Measurements from ENCODE around the gene GRN.

DNA sequence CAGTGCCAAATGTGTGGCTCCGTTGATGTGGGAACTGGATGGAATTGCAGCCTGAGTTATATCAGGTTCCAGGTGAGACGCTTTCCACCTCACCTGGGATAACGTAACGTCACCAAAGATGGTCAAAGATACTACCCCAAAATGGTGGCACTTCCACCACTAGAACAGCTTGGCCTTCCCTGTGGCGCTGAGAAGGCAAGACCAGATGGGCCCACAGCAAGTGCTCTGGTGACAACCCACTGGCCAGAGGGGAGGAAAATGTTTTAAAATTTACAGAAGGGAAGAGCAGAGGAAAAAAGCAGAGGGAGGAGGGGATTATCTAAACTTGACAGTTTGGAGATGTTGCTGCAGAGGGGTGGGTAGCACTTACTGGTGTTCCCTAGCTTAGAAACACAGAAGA is 51.8 kb downstream of the GRN start:
- TF ChIP-seq POLR2AphosphoS5 (IDR thresholded peaks at IDR 0.05; ENCODE audit: insufficient read depth, low read depth, low read length) (no peak), POLR2A (IDR thresholded peaks at IDR 0.05; ENCODE audit: low read depth, low read length) (no peak), EZH2 (IDR thresholded peaks at IDR 0.05; ENCODE audit: borderline replicate concordance, low read depth, low read length, severe bottlenecking) (no peak), FOS (IDR thresholded peaks at IDR 0.05; ENCODE audit: borderline replicate concordance, insufficient read depth, low read length) (no peak), GATA2 (IDR thresholded peaks at IDR 0.05; ENCODE audit: insufficient read depth, insufficient read length, low read depth, low read length) (no peak), JUN (IDR thresholded peaks at IDR 0.05; ENCODE audit: borderline replicate concordance, insufficient read depth, insufficient read length, low read depth) (no peak), MYC (IDR thresholded peaks at IDR 0.05; ENCODE audit: low read depth, low read length) (no peak)
- TF ChIP-seq, protein P1, sequence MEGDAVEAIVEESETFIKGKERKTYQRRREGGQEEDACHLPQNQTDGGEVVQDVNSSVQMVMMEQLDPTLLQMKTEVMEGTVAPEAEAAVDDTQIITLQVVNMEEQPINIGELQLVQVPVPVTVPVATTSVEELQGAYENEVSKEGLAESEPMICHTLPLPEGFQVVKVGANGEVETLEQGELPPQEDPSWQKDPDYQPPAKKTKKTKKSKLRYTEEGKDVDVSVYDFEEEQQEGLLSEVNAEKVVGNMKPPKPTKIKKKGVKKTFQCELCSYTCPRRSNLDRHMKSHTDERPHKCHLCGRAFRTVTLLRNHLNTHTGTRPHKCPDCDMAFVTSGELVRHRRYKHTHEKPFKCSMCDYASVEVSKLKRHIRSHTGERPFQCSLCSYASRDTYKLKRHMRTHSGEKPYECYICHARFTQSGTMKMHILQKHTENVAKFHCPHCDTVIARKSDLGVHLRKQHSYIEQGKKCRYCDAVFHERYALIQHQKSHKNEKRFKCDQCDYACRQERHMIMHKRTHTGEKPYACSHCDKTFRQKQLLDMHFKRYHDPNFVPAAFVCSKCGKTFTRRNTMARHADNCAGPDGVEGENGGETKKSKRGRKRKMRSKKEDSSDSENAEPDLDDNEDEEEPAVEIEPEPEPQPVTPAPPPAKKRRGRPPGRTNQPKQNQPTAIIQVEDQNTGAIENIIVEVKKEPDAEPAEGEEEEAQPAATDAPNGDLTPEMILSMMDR (IDR thresholded peaks at IDR 0.05; ENCODE audit: extremely low read depth in 1 of 2, insufficient read depth in 1 of 2, low read depth in 1 of 2, low read length in 2 of 2) = no peak
- TF ChIP-seq, protein P2, sequence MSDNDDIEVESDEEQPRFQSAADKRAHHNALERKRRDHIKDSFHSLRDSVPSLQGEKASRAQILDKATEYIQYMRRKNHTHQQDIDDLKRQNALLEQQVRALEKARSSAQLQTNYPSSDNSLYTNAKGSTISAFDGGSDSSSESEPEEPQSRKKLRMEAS (IDR thresholded peaks at IDR 0.05; ENCODE audit: insufficient read depth, insufficient read length) = no peak

Data from endothelial cell of umbilical vein (primary cell).